T-helper 2 cell (primary cell): ENCODE measurements around the gene MEPCE.

Experiments used
- DNase-seq, 5 experiments: peaks; one replicate each; pipeline versions ENCODE4 v3.0.0 to v3.0.0-alpha.2; 2012 to 2022

Gene MEPCE

GRCh38 chr7:100407285-100408180, 22.1 kb upstream of the MEPCE start:
- peak in 2 of 5 experiments; percentile 42 to 70 for DNase-seq

GRCh38 chr7:100411101-100411500, 18.5 kb upstream of the MEPCE start:
- no peak for DNase-seq

DNA sequence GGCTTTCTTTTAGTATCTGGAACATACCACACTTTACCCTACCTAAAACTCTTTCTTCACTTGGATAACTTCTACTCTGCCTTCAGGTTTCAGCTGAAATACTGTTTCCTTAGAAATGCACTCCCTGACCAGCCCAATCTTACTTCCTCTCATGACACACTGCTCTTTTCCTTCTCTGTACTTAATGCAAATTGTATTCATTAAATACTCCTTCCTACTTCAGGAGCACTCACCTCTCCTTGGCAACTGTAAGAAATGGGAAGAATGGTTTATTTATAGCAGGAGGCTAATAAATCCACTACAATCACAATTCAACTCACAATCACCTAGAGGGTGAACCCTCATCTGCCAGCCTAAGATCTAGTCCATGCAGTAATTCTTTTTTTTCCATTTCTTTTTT, 16.3 kb upstream of the MEPCE start:
- no peak for DNase-seq

- no peak for DNase-seq
Observed at GRCh38 chr7:100413889-100414288, 15.7 kb upstream of the MEPCE start.

DNA sequence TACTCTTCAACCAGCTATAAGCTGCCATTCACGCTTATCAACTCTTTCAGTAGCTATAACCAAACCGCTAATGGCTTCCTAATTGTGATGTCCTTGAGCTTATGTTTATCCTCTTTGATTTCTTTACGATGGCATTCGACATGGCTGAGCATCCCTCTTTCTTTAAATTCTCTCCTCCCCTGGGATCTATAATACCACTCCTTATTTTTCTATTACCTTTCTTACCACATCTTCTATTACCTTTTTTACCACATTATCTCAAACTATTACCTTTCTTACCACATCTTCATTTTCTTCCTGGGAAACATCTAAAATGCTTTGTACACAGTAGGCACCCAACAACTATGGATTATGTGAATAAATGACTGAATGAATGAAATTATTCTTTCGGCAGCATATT, 14.2 kb upstream of the MEPCE start:
- no peak for DNase-seq

GRCh38 chr7:100418930-100419659, 10.5 kb upstream of the MEPCE start:
- DNase-seq, result no peak

- no peak for DNase-seq
Observed at GRCh38 chr7:100419660-100420226, 9.9 kb upstream of the MEPCE start.

GRCh38 chr7:100423315-100423714, 6.3 kb upstream of the MEPCE start:
- DNase-seq, result no peak

GRCh38 chr7:100425347-100425746, 4.3 kb upstream of the MEPCE start:
- no peak for DNase-seq

- DNase-seq, result no peak
Observed at GRCh38 chr7:100426516-100426915, 3.1 kb upstream of the MEPCE start.

GRCh38 chr7:100427762-100428198, 1.9 kb upstream of the MEPCE start:
- DNase-seq, result no peak

DNA sequence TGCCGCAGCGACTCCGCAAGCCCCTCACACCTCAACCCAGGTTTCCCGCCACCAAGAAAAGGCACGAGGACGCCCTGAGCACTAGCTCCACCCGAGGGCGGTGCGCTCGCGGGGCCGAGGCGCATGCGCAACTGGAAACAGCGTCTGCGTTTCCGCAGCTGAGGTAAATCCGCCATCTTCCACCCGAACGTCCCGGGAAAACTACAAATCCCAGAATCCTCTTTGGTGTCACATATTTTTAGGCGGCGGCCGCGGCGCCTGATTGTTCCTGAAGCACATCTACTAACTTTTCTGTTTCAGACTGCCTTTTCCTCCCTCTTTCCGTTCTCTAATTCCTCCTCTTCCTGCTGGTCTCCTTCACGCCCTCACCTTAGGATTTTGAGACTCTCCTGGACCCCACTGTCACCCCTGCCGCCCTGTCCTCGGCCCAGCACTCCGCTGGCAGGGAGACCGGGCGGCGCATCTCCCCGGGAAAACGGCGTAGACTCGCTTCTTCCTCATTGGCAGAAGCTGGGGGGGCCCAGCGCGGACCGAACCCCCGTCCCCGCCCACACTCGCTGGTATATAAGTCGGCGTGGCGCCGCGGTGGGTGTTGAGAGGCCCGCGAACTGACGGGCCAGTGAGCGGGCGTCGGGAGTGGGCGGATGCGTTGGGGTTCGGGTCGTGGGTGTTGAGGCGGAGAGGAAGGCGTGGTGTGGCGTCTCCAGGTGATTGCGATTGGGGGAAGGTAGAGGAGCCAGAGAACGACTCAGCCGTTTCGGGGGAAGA, 1.2 kb upstream of the MEPCE start, which contains the start of gene ZCWPW1:
Gene ZCWPW1, minus strand, starts transcription at position 505 of the 768 bp plus-strand sequence. CDS start 8,054 bp downstream, outside the sequence.
- DNase-seq, result peak; percentile 89 to 98 (median 95)

- DNase-seq, result peak; percentile 99 to 100 (median 100)
Observed at GRCh38 chr7:100428967-100429636, 529 bp upstream of the MEPCE start.

GRCh38 chr7:100430493-100431285, 1.1 kb downstream of the MEPCE start:
- peak in 3 of 5 experiments; percentile 35 to 71 (median 37) for DNase-seq

DNA sequence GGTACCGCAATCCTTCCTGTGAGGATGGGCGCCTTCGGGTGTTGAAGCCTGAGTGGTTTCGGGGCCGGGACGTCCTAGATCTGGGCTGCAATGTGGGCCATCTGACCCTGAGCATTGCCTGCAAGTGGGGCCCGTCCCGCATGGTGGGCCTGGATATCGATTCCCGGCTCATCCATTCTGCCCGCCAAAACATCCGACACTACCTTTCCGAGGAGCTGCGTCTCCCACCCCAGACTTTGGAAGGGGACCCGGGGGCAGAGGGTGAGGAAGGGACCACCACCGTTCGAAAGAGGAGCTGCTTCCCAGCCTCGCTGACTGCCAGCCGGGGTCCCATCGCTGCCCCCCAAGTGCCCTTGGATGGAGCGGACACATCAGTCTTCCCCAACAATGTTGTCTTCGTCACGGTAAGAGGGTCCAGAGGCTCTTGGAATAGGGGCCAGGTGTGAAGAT, 1.7 kb downstream of the MEPCE start:
- no peak for DNase-seq

- no peak for DNase-seq
Observed at GRCh38 chr7:100432053-100432452, 2.4 kb downstream of the MEPCE start.

- DNase-seq, result no peak
Observed at GRCh38 chr7:100432621-100433275, 3.1 kb downstream of the MEPCE start.

DNA sequence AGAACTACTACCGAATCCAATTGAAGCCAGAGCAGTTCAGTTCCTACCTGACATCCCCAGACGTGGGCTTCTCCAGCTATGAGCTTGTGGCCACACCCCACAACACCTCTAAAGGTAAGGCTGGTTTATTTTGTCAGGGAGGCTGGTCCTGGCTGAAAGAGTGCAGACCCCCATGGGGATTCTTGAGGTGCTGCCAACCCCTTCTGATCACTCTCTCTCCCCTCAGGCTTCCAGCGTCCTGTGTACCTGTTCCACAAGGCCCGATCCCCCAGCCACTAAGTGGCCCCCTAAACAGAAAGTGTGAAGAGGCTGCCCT, 3.6 kb downstream of the MEPCE start:
- DNase-seq, result no peak

DNA sequence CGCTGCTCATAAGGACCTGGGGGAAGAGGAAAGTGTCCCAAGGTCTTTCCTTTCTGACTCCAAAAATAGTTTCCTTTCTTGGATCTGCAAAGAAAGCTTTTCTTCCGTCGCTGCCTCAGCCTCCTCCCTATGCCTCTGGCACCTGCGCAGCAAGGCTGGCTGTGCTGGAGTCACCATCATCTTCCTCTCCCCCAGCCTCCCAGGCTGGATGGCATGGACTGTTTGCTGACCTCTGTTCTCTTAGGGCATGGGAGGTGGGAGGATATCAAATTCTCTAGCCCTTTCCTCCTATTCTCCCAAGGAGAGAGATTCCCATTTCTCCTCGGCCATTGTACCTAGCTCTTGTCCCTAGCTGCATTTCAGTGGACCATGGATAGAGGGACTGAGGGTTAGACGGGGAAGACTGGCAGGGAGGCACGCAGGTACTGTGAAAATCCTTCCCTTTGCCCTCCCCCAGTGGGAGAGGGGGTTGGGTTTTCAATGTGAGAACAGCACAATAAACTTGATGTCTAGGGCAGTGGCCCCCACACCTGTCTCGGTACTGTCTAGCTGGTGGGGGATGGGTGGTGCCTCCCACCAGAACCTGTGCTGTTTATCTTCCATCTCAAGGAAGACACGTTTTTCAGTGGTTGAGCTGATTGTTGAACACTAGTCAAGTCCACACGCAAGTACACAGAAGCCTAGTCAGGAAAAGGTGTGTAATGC, 4.1 kb downstream of the MEPCE start:
- DNase-seq, result peak in 1 of 5 experiments; percentile 45
